HepG2 (cell line): ENCODE data around the gene CADPS2. TPM values are rescaled to one million over a fixed set of nuclear protein-coding genes. Genes with fewer than 3 reads are reported as not detected.

Experiments used
- FOXC1 ChIP-seq: sonication (generic); formaldehyde crosslinking; IDR thresholded peaks from 2 replicates; pipeline ENCODE4 v1.8.0; 2022; ENCODE audit warnings: mild to moderate bottlenecking, missing genetic modification reagents, borderline replicate concordance
- FOXK1 ChIP-seq: sonication (generic); formaldehyde crosslinking; IDR thresholded peaks from 2 replicates; pipeline ENCODE4 v1.4.0; 2020; ENCODE audit warnings: low read depth, missing genetic modification reagents, borderline replicate concordance
- HNF4A ChIP-seq: sonication (generic); formaldehyde crosslinking; IDR thresholded peaks from 2 replicates; pipeline ENCODE4 v1.4.0; 2020; ENCODE audit warnings: missing genetic modification reagents
- RBFOX2 ChIP-seq: fragments of 200-400 bp; formaldehyde crosslinking; IDR thresholded peaks from 2 replicates; pipeline ENCODE4 v1.6.1; 2017; ENCODE audit warnings: low read depth, mild to moderate bottlenecking, low read length
- SMC3 ChIP-seq: IDR thresholded peaks from 2 replicates; pipeline ENCODE4 v1.6.1; 2011; ENCODE audit warnings: low read length, improper control_type of control experiment
- TCF7 ChIP-seq: sonication (generic); IDR thresholded peaks from 2 replicates; pipeline ENCODE4 v1.6.1; 2016; ENCODE audit warnings: antibody characterized with exemption, low read depth
- TOE1 ChIP-seq: sonication (generic); formaldehyde crosslinking; IDR thresholded peaks from 2 replicates; pipeline ENCODE4 v1.4.0; 2020; ENCODE audit warnings: mild to moderate bottlenecking, missing genetic modification reagents
- XRCC5 ChIP-seq: fragments of 200-400 bp; formaldehyde crosslinking; optimal IDR thresholded peaks from 2 replicates; pipeline ENCODE3; 2017; ENCODE audit warnings: mild to moderate bottlenecking, low read length
- ZMYM2 ChIP-seq: sonication (generic); formaldehyde crosslinking; IDR thresholded peaks from 2 replicates; pipeline ENCODE4 v1.8.0; 2022; ENCODE audit warnings: mild to moderate bottlenecking, missing genetic modification reagents
- ZNF331 ChIP-seq: sonication (generic); formaldehyde crosslinking; IDR thresholded peaks from 2 replicates; pipeline ENCODE4 v1.4.0; 2020; ENCODE audit warnings: missing genetic modification reagents
- ZNF660 ChIP-seq: sonication (generic); formaldehyde crosslinking; IDR thresholded peaks from 2 replicates; pipeline ENCODE4 v1.5.1; 2020; ENCODE audit warnings: mild to moderate bottlenecking, low read depth, missing genetic modification reagents, borderline replicate concordance
- ZNF713 ChIP-seq: sonication (generic); formaldehyde crosslinking; IDR thresholded peaks from 2 replicates; pipeline ENCODE4 v1.4.0; 2020; ENCODE audit warnings: mild to moderate bottlenecking, missing genetic modification reagents
- ZNF83 ChIP-seq: sonication (generic); formaldehyde crosslinking; IDR thresholded peaks from 2 replicates; pipeline ENCODE4 v1.4.0; 2020; ENCODE audit warnings: missing genetic modification reagents, mild to moderate bottlenecking, borderline replicate concordance
- polyA plus RNA-seq, 8 experiments: library from polyadenylated mRNA; depleted of rRNA in 3 of 8; stranded (reverse) in 7 of 8; unstranded in 1 of 8; fragments of >200 nt; fragmentation: Illumina TruSeq in 4 of 8; extraction: Trizol in 4 of 8; gene quantifications; 2 replicates each; pipeline versions ENCODE4 v1.2.1 to v1.2.3, GENCODE V29; 2011 to 2016; ENCODE audit warnings: low read depth in 4 of 8, missing spikeins in 1 of 8, mixed read lengths in 1 of 8; ENCODE audit not compliant: insufficient read depth in 1 of 8
- total RNA-seq, 5 experiments: library from RNA; depleted of rRNA; stranded (reverse); fragments of >200 nt; fragmentation: Illumina TruSeq; extraction: Trizol; gene quantifications; 2 replicates each; pipeline ENCODE4 v1.2.3, GENCODE V29; 2016; ENCODE audit warnings: low read depth in 1 of 5
- TF ChIP-seq, protein P1 (sequence below): sonication (generic); formaldehyde crosslinking; IDR thresholded peaks from 2 replicates; pipeline ENCODE4 v1.5.1; 2020; ENCODE audit warnings: missing genetic modification reagents, mild to moderate bottlenecking, borderline replicate concordance
- TF ChIP-seq, protein P2 (sequence below): sonication (generic); formaldehyde crosslinking; IDR thresholded peaks from 2 replicates; pipeline ENCODE4 v1.8.0; 2022; ENCODE audit warnings: mild to moderate bottlenecking, missing genetic modification reagents; ENCODE audit not compliant: insufficient replicate concordance
- TF ChIP-seq, protein P3 (sequence below): sonication (generic); formaldehyde crosslinking; IDR thresholded peaks from 2 replicates; pipeline ENCODE4 v1.4.0; 2020; ENCODE audit warnings: missing genetic modification reagents, low read depth, mild to moderate bottlenecking, borderline replicate concordance
- TF ChIP-seq, protein P4 (sequence below): sonication (generic); IDR thresholded peaks from 2 replicates; pipeline ENCODE4 v1.6.1; 2016; ENCODE audit warnings: low read depth, borderline replicate concordance
- TF ChIP-seq, protein P5 (sequence below): sonication (generic); formaldehyde crosslinking; conservative IDR thresholded peaks from 2 replicates; pipeline ENCODE4 v1.5.0; 2020; ENCODE audit warnings: missing genetic modification reagents
- TF ChIP-seq, protein P6 (sequence below): IDR thresholded peaks from 2 replicates; pipeline ENCODE4 v1.6.1; 2018; ENCODE audit warnings: missing genetic modification reagents, mild to moderate bottlenecking, missing compliant biosample characterization
- TF ChIP-seq, protein P7 (sequence below): IDR thresholded peaks from 2 replicates; pipeline ENCODE4 v1.6.1; 2012; ENCODE audit warnings: low read depth, low read length, improper control_type of control experiment

Gene CADPS2
- total and polyA plus RNA-seq, 2 of the 13 experiments (the other 11 are each of a cell fraction or from before 2014, with no cell fraction given), result 17.6 to 43.8 TPM

DNA sequence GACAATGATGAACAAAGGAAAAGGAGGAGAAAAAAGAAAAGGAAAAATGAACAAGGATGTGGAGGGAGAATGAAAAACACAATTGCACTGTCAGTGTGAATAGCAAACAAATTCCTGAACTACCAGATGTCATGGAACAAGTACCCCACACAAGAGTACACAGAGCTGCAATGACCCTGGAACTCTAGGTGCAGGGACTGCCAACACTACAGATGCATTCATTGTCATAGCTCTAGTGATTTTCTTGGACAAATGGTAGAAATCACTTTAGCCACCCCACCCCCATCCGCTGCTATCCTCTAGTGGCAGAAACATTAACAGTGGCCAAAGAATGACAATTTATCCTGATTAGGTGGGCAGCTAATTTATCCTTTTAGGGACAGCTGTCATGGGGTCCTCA, 190.4 kb downstream of the CADPS2 start (continued):
- TF ChIP-seq ZNF713, result no peak
- no peak; the same call in 1 of the 2 replicates for TF ChIP-seq TCF7
- TF ChIP-seq TOE1, result no peak
- TF ChIP-seq, protein P1, sequence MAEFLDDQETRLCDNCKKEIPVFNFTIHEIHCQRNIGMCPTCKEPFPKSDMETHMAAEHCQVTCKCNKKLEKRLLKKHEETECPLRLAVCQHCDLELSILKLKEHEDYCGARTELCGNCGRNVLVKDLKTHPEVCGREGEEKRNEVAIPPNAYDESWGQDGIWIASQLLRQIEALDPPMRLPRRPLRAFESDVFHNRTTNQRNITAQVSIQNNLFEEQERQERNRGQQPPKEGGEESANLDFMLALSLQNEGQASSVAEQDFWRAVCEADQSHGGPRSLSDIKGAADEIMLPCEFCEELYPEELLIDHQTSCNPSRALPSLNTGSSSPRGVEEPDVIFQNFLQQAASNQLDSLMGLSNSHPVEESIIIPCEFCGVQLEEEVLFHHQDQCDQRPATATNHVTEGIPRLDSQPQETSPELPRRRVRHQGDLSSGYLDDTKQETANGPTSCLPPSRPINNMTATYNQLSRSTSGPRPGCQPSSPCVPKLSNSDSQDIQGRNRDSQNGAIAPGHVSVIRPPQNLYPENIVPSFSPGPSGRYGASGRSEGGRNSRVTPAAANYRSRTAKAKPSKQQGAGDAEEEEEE, result no peak
- TF ChIP-seq, protein P2, sequence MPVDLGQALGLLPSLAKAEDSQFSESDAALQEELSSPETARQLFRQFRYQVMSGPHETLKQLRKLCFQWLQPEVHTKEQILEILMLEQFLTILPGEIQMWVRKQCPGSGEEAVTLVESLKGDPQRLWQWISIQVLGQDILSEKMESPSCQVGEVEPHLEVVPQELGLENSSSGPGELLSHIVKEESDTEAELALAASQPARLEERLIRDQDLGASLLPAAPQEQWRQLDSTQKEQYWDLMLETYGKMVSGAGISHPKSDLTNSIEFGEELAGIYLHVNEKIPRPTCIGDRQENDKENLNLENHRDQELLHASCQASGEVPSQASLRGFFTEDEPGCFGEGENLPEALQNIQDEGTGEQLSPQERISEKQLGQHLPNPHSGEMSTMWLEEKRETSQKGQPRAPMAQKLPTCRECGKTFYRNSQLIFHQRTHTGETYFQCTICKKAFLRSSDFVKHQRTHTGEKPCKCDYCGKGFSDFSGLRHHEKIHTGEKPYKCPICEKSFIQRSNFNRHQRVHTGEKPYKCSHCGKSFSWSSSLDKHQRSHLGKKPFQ (CRISPR knock-in tag), result no peak
- no peak for TF ChIP-seq FOXK1
- TF ChIP-seq, protein P3, sequence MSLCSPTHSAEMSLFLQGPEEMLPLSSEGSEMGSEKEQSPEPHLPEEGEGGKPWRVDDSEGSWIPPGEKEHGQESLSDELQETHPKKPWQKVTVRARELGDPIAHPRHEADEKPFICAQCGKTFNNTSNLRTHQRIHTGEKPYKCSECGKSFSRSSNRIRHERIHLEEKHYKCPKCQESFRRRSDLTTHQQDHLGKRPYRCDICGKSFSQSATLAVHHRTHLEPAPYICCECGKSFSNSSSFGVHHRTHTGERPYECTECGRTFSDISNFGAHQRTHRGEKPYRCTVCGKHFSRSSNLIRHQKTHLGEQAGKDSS (CRISPR knock-in tag), result peak; percentile 49; the same call in 1 of the 2 replicates
- TF ChIP-seq, protein P4, sequence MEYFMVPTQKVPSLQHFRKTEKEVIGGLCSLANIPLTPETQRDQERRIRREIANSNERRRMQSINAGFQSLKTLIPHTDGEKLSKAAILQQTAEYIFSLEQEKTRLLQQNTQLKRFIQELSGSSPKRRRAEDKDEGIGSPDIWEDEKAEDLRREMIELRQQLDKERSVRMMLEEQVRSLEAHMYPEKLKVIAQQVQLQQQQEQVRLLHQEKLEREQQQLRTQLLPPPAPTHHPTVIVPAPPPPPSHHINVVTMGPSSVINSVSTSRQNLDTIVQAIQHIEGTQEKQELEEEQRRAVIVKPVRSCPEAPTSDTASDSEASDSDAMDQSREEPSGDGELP, result peak; percentile 9; the same call in 1 of the 2 replicates
- TF ChIP-seq ZNF660 (CRISPR knock-in tag), result no peak
- TF ChIP-seq FOXC1 (CRISPR knock-in tag), result no peak
- TF ChIP-seq, protein P5, sequence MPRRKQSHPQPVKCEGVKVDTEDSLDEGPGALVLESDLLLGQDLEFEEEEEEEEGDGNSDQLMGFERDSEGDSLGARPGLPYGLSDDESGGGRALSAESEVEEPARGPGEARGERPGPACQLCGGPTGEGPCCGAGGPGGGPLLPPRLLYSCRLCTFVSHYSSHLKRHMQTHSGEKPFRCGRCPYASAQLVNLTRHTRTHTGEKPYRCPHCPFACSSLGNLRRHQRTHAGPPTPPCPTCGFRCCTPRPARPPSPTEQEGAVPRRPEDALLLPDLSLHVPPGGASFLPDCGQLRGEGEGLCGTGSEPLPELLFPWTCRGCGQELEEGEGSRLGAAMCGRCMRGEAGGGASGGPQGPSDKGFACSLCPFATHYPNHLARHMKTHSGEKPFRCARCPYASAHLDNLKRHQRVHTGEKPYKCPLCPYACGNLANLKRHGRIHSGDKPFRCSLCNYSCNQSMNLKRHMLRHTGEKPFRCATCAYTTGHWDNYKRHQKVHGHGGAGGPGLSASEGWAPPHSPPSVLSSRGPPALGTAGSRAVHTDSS (CRISPR knock-in tag), result no peak
- no peak for TF ChIP-seq ZNF83 (CRISPR knock-in tag)
- TF ChIP-seq XRCC5, result no peak
- peak; percentile 78 for TF ChIP-seq HNF4A
- TF ChIP-seq ZMYM2, result no peak
- no peak for TF ChIP-seq ZNF331
- TF ChIP-seq RBFOX2, result no peak
- TF ChIP-seq, protein P6, sequence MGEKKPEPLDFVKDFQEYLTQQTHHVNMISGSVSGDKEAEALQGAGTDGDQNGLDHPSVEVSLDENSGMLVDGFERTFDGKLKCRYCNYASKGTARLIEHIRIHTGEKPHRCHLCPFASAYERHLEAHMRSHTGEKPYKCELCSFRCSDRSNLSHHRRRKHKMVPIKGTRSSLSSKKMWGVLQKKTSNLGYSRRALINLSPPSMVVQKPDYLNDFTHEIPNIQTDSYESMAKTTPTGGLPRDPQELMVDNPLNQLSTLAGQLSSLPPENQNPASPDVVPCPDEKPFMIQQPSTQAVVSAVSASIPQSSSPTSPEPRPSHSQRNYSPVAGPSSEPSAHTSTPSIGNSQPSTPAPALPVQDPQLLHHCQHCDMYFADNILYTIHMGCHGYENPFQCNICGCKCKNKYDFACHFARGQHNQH (CRISPR knock-in tag), result 0 out of 2 replicates have a peak, but pooled peaks have one; percentile 22
- TF ChIP-seq, protein P7, sequence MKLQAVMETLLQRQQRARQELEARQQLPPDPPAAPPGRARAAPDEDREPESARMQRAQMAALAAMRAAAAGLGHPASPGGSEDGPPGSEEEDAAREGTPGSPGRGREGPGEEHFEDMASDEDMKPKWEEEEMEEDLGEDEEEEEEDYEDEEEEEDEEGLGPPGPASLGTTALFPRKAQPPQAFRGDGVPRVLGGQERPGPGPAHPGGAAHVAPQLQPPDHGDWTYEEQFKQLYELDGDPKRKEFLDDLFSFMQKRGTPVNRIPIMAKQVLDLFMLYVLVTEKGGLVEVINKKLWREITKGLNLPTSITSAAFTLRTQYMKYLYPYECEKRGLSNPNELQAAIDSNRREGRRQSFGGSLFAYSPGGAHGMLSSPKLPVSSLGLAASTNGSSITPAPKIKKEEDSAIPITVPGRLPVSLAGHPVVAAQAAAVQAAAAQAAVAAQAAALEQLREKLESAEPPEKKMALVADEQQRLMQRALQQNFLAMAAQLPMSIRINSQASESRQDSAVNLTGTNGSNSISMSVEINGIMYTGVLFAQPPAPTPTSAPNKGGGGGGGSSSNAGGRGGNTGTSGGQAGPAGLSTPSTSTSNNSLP, result peak; percentile 44; the same call in 1 of the 2 replicates
- no peak for TF ChIP-seq SMC3
